Erythroblast (primary cell): ENCODE measurements around the gene TSPAN6.

Experiments used
- GATA1 ChIP-seq: IDR thresholded peaks from 2 replicates; pipeline ENCODE4 v1.6.1; 2011; ENCODE audit warnings: low read depth, mild to moderate bottlenecking, control low read depth, low read length, moderate library complexity
- POLR2A ChIP-seq: IDR thresholded peaks from 2 replicates; pipeline ENCODE4 v1.6.1; 2011; ENCODE audit warnings: mild to moderate bottlenecking, low read length

GRCh38 chrX:100600340-100600739 lies 36.3 kb downstream of the TSPAN6 start:
- no peak for TF ChIP-seq POLR2A
- TF ChIP-seq GATA1: no peak
